Suprapubic skin (tissue), 3 donors: Measurements from ENCODE around the gene RALGPS2.

Experiments
- POLR2AphosphoS5 ChIP-seq, 3 donors: sonication (generic); formaldehyde crosslinking; IDR thresholded peaks; one replicate each; pipeline ENCODE4 v1.6.1; 2017; ENCODE audit warnings: antibody characterized with exemption in 3 of 3
- TF ChIP-seq, protein P1 (sequence below), 2 donors: fragments of 200-600 bp in 1 of 2; fragments of 450-650 bp in 1 of 2; sonication (generic) in 1 of 2; IDR thresholded peaks; one replicate each; pipeline ENCODE4 v1.5.1; 2016 to 2019; ENCODE audit warnings: antibody characterized with exemption in 2 of 2, mild to moderate bottlenecking in 1 of 2, moderate library complexity in 1 of 2

DNA sequence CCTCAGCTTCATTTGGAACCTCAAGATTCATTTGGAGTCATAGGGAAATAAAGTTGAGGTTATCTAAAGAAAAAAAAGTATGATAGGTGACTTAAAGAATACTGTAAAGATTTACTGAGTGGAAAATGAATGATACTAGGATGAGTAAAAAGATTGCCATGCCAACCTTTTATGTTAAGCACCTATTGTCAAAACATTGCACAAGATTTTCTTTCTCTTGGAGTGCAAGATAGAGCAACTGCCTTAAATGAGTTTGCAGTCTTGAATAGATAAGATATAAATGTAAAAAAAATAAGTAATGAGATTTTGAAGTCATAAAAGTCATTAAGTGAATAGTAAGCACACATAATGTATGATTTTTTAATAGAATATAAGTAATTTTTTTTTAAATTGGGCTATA, 150.9 kb downstream of the RALGPS2 start:
- TF ChIP-seq, protein P1, sequence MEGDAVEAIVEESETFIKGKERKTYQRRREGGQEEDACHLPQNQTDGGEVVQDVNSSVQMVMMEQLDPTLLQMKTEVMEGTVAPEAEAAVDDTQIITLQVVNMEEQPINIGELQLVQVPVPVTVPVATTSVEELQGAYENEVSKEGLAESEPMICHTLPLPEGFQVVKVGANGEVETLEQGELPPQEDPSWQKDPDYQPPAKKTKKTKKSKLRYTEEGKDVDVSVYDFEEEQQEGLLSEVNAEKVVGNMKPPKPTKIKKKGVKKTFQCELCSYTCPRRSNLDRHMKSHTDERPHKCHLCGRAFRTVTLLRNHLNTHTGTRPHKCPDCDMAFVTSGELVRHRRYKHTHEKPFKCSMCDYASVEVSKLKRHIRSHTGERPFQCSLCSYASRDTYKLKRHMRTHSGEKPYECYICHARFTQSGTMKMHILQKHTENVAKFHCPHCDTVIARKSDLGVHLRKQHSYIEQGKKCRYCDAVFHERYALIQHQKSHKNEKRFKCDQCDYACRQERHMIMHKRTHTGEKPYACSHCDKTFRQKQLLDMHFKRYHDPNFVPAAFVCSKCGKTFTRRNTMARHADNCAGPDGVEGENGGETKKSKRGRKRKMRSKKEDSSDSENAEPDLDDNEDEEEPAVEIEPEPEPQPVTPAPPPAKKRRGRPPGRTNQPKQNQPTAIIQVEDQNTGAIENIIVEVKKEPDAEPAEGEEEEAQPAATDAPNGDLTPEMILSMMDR (IDR thresholded peaks at IDR 0.05), result no peak
- TF ChIP-seq POLR2AphosphoS5 (IDR thresholded peaks at IDR 0.05), result no peak
